ENCODE data around the gene AARS2.

The AARS2 gene

DNA sequence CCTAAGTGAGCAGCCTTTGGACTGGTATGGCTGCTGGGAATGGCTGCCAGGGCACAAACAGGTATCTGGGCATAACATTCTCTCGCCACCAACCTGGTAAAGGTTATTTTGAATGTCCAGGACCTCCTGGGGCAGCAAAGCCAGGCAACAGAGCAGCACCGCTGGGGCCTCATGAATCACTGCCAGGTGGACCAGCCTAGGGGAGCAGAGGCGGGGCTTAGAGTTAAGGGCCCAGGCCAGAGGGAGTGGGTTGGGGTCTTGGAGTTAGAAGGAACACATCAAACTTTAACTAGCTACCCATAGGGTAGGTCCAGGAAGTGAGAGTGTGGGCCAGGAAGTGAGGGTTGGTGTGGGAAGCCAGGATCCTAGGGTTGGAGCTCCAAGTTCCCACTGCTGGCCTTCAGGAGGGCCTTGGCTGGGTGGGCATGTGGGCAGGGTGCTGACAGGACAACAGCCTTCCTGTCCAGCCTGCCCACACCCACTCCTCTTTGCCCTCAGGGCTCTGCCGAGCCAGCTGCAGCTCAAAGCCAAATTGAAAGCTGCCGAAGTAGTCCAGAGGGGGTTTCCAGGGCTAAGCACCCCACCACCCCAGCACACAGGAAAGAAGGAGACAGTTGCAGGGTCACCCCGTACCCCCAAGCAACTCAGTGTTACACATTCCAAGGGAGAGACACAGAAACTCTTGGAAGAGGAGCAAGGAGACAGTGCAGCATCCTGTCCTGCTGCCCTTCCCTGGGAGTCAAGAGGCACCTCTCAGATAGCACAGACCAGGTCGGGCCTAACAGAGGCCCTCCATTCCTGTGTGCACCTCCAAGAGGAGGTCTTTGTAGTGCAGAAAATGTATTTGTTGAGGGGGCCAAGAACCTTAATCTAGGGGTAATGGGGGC, 50.4 kb downstream of the AARS2 start:
- DNase-seq (ENCODE audit: low spot score) = no peak

GRCh38 chr6:44261581-44261980, 51.6 kb downstream of the AARS2 start:
- DNase-seq (ENCODE audit: low spot score) = no peak

GRCh38 chr6:44260451-44261297, 52.5 kb downstream of the AARS2 start:
- DNase-seq (ENCODE audit: low spot score) = no peak

- no peak for DNase-seq (ENCODE audit: low spot score)
Measured at GRCh38 chr6:44260011-44260410, 53.1 kb downstream of the AARS2 start.

DNA sequence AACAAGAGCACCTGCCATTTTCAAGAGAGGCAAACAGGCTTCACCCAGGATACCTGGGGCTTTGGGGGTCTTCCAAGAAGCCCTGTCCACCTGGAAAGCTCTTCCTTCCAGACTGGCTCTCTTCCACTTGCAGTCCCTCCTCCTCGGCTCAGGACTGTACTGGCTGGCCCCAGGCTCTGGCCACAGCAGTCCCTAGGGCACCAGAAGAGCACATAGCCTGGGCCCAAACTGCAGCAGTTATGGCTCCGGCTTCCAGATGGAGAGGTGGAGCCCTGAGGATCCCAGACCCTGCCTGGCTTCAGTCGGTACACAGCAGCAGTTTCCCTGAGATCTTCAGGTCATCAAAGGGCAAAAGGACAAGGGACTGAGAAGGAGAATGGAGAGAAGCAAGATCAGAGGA, 54.2 kb downstream of the AARS2 start:
- no peak for DNase-seq (ENCODE audit: low spot score)

DNA sequence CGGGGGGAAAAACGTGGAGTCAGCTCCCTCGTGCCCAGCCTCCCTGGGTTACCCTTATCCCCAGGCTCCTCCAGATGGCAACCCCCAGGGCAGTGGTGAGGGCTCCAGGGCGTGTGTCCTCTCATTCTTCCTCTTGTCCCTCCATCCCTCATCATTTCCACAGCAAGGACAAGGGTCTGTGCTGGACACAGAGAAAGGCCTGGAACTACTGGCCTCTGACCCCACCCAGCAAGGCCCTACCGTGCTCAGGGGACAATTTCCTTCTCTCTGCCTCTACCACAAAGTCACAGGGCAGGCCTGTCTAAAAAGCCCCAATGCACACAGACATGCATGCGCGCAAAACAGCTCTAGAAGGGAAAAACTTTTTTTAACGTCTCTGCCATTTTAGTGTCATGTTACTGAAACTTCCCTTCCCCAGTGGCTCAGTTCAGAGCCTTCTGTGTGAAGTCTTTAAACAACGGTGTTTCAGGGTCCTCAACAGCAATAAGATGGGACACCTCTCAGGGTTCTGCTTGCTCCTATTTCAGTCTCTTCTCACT, 54.8 kb downstream of the AARS2 start:
- peak; percentile 29 for DNase-seq (ENCODE audit: low spot score)

- no peak for DNase-seq (ENCODE audit: low spot score)
Measured at GRCh38 chr6:44257753-44258324, 55.3 kb downstream of the AARS2 start.

GRCh38 chr6:44257025-44257752, 56.0 kb downstream of the AARS2 start, which contains the start of gene SLC35B2:
SLC35B2 (minus strand) TSS chr6:44257528; CDS start chr6:44257410, 118 bp downstream.
- peak; percentile 77 for DNase-seq (ENCODE audit: low spot score)

- DNase-seq (ENCODE audit: low spot score) = peak; percentile 61
Measured at GRCh38 chr6:44256775-44257024, 56.4 kb downstream of the AARS2 start.

DNA sequence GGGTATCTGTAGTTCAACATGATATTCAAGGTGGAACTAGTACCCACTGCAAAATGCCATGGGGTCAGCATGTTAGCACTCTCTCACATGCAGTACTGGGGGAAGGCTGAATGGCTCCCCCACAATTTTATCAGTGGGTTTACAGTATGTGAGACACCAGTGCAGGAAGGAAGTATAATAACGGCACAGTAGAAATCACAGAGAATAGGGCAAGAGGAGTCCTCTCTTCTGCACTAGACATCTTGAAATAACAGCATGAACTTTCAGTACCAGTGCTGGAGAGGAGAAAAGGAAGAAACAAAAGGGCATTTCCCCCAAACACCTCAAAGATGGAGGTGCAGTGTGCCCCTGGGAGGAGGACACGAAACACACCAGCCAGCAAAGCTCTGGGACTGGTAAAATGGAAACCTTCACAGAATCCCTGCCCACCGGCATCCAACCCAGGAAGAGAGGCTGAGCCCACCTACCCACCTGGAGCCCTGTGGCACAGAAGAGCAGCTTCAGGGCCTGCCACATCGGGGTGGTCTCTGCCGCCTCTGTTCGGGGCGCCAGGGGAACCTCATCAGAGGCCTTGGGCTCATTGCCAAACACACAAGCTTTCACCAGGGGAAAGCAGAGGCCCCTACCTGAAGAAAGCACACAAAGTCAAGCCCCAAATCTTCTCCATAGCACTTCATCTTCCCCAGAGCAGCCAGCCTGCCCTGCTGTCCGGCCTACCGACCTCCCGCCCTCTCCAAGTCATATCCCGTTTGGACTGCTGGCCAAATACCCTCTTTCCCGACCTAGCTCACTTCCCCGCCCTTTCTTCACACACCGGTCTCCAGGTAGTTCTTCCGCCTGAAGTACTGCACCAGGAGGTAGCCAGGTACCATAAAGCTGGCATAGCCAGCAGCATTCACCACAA, 57.0 kb downstream of the AARS2 start:
- DNase-seq (ENCODE audit: low spot score) = peak; percentile 80

DNA sequence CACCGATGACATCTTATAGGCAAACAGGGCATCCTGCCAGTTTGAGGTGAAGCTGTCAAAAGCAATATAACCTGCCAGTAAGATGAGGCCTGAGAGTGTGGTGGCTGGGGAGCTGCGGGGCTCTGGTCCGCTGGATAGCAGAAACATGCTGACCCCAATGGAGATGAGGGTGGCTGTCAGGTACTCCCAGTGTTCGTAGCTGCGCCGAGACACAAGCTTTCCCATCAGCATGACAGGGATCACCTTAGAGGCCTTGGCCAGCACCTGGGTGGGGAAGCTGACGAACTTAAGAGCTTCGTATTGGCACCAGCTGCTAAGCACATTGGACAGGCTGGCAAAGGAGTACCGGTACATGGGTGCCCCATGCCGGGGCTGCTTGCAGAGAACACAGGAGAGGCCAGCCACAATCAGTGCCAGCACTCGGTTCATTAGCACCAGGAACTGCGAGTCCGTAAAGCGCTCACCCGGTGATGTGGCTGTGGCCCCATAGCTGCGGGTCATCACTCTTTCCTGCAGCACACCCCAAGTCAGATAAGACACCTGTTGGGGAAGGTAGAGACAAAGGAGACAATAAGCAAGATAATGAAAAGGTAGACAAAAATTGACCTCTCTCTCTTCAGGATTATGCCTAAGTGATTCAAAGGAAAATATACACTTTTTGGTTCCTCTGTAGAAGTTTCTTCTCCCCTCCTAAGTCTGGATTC, 57.9 kb downstream of the AARS2 start:
- no peak for DNase-seq (ENCODE audit: low spot score)

- DNase-seq (ENCODE audit: low spot score) = peak; percentile 70
Measured at GRCh38 chr6:44254191-44255104, 58.7 kb downstream of the AARS2 start.

DNA sequence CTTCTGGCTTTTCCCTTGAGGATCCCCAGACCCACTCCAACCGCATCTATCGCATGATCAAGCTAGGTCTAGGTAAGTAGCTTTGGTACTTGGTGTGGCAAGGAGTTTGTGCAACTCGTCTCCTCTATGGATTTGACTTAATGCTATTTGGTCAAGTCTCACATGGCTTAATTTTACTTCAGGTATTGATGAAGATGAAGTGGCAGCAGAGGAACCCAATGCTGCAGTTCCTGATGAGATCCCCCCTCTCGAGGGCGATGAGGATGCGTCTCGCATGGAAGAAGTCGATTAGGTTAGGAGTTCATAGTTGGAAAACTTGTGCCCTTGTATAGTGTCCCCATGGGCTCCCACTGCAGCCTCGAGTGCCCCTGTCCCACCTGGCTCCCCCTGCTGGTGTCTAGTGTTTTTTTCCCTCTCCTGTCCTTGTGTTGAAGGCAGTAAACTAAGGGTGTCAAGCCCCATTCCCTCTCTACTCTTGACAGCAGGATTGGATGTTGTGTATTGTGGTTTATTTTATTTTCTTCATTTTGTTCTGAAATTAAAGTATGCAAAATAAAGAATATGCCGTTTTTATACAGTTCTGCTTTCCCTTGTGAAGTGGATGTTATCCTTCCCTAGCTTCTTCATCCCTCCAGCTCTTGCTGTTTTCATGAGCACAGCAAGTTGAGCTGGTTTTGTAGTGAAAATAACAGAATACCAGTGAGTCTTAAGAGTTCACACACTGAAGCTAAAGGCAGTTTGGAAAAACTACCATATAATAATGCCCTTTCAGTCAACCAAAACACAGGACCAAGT, 59.6 kb downstream of the AARS2 start:
- DNase-seq (ENCODE audit: low spot score) = peak; percentile 77

- DNase-seq (ENCODE audit: low spot score) = peak; percentile 51
Measured at GRCh38 chr6:44251576-44252524, 61.3 kb downstream of the AARS2 start.

- peak; percentile 45 for DNase-seq (ENCODE audit: low spot score)
Measured at GRCh38 chr6:44250718-44251123, 62.4 kb downstream of the AARS2 start.

GRCh38 chr6:44250067-44250717, 63.0 kb downstream of the AARS2 start:
- DNase-seq (ENCODE audit: low spot score) = no peak

Measured in NAMALWA (cell line).